HEK293T (cell line): ENCODE data around the gene SLC35G2.

Experiments used
- ARNT ChIP-seq: fragments of 450-650 bp; IDR thresholded peaks from 2 replicates; pipeline ENCODE4 v1.6.1; 2017; ENCODE audit warnings: mild to moderate bottlenecking
- BHLHE40 ChIP-seq: fragments of 450-650 bp; IDR thresholded peaks from 2 replicates; pipeline ENCODE4 v1.6.1; 2016; ENCODE audit warnings: mild to moderate bottlenecking, moderate library complexity, borderline replicate concordance
- CTBP1 ChIP-seq: fragments of 450-650 bp; IDR thresholded peaks from 2 replicates; pipeline ENCODE4 v1.6.1; 2016; ENCODE audit warnings: borderline replicate concordance
- ELF4 ChIP-seq: fragments of 450-650 bp; IDR thresholded peaks from 2 replicates; pipeline ENCODE4 v1.6.1; 2017; ENCODE audit warnings: antibody characterized with exemption
- FOXM1 ChIP-seq: fragments of 450-650 bp; IDR thresholded peaks from 2 replicates; pipeline ENCODE4 v1.6.1; 2017; ENCODE audit warnings: mild to moderate bottlenecking, borderline replicate concordance
- HDGF ChIP-seq: fragments of 450-650 bp; IDR thresholded peaks from 2 replicates; pipeline ENCODE4 v1.6.1; 2017; ENCODE audit warnings: antibody characterized with exemption, borderline replicate concordance
- L3MBTL2 ChIP-seq: fragments of 450-650 bp; conservative IDR thresholded peaks from 2 replicates; pipeline ENCODE4 v1.6.1; 2016; ENCODE audit warnings: mild to moderate bottlenecking
- LEF1 ChIP-seq: fragments of 450-650 bp; IDR thresholded peaks from 2 replicates; pipeline ENCODE4 v1.6.1; 2017; ENCODE audit warnings: mild to moderate bottlenecking, borderline replicate concordance
- SP1 ChIP-seq: fragments of 450-650 bp; IDR thresholded peaks from 2 replicates; pipeline ENCODE4 v1.6.1; 2017
- SUZ12 ChIP-seq: fragments of 450-650 bp; IDR thresholded peaks from 2 replicates; pipeline ENCODE4 v1.6.1; 2016; ENCODE audit warnings: mild to moderate bottlenecking
- TARDBP ChIP-seq: fragments of 450-650 bp; IDR thresholded peaks from 2 replicates; pipeline ENCODE4 v1.6.1; 2016
- ZNF384 ChIP-seq: fragments of 450-650 bp; IDR thresholded peaks from 2 replicates; pipeline ENCODE4 v1.6.1; 2016
- TF ChIP-seq, protein P1 (sequence below): fragments of 450-650 bp; IDR thresholded peaks from 2 replicates; pipeline ENCODE4 v1.6.1; 2016

- TF ChIP-seq, protein P1, sequence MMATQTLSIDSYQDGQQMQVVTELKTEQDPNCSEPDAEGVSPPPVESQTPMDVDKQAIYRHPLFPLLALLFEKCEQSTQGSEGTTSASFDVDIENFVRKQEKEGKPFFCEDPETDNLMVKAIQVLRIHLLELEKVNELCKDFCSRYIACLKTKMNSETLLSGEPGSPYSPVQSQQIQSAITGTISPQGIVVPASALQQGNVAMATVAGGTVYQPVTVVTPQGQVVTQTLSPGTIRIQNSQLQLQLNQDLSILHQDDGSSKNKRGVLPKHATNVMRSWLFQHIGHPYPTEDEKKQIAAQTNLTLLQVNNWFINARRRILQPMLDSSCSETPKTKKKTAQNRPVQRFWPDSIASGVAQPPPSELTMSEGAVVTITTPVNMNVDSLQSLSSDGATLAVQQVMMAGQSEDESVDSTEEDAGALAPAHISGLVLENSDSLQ = no peak
- TF ChIP-seq TARDBP = no peak
- TF ChIP-seq BHLHE40 = no peak
- TF ChIP-seq HDGF = no peak
- TF ChIP-seq ARNT = no peak
- no peak for TF ChIP-seq SP1
- TF ChIP-seq ELF4 = no peak
- no peak for TF ChIP-seq SUZ12
- TF ChIP-seq L3MBTL2 = no peak
- no peak for TF ChIP-seq FOXM1
- TF ChIP-seq CTBP1 = no peak
- TF ChIP-seq LEF1 = no peak
- TF ChIP-seq ZNF384 = no peak
These were observed 65.2 kb downstream of the SLC35G2 start for GRCh38 chr3:136883967-136884720.
